Upper lobe of right lung (tissue), 1 donor: ENCODE results near the gene GALNT14. TPM values are rescaled to one million over a fixed set of nuclear protein-coding genes. Genes with fewer than 3 reads are reported as not detected.

Source experiments
- ATAC-seq: fragments of 200-7000 bp; cut with Tn5 transposase; one replicate; pipeline ENCODE4 v1.9.1; 2020; ENCODE audit warnings: mild to moderate bottlenecking, moderate library complexity
- DNase-seq: peaks from one replicate; pipeline ENCODE4 v3.0.0-alpha.2; 2020
- H3K27ac ChIP-seq: fragments of 200-600 bp; one replicate; pipeline ENCODE4 v1.8.0; 2022
- H3K27me3 ChIP-seq: fragments of 200-600 bp; one replicate; pipeline ENCODE4 v1.8.0; 2022; ENCODE audit warnings: mild to moderate bottlenecking
- H3K36me3 ChIP-seq: fragments of 200-600 bp; one replicate; pipeline ENCODE4 v1.8.0; 2022
- H3K4me1 ChIP-seq: fragments of 200-600 bp; one replicate; pipeline ENCODE4 v1.8.0; 2022
- H3K4me3 ChIP-seq: fragments of 200-600 bp; one replicate; pipeline ENCODE4 v1.8.0; 2022; ENCODE audit warnings: mild to moderate bottlenecking
- H3K9me3 ChIP-seq: fragments of 200-600 bp; one replicate; pipeline ENCODE4 v1.8.0; 2022
- intact Hi-C: fragments of 100-400 bp; cut with DNase I; formaldehyde crosslinking; loops from one replicate; pipeline ENCODE4 v1.11.0; 2022
- total RNA-seq: library from RNA; stranded (reverse); fragmentation: NEBNext Ultra II Directional; extraction: Animal tissue kit (Norgen Biotek cat#: 25700); gene quantifications from one replicate; pipeline ENCODE4 v1.2.1, GENCODE V29; 2021
- TF ChIP-seq, protein P1 (sequence below): fragments of 200-600 bp; IDR thresholded peaks from one replicate; pipeline ENCODE4 v1.8.0; 2022; ENCODE audit warnings: antibody characterized with exemption
- donor health status: DM: no; HTN: yes; CAD: no; lungs with severe emphysema.

Gene GALNT14
- total RNA-seq, 1 donor from 2014 or later = 0.81 TPM

DNA sequence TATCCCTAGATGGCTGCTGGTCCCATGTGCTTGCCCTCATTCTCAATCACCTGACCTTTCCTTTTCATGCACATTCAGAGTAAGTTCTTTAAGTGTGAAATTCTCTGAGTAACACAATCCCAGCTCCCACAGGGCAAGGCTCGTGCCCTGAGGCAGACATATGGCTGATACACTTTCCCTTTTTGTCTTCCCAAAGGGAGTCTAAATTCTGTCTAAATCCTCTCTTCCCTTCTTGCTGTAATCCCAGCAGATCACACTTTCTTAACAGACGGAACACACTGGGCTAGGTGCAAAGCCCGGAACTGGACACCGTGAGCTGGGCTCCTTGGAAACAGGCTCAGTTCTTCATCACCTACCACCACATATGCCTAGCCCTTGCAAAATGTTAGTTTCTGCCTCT is 147.6 kb downstream of the GALNT14 start:
- no peaks in the 10 kb centered on the region for H3K36me3 ChIP-seq
- H3K4me1 ChIP-seq = no peaks in the 10 kb centered on the region
- TF ChIP-seq, protein P1, sequence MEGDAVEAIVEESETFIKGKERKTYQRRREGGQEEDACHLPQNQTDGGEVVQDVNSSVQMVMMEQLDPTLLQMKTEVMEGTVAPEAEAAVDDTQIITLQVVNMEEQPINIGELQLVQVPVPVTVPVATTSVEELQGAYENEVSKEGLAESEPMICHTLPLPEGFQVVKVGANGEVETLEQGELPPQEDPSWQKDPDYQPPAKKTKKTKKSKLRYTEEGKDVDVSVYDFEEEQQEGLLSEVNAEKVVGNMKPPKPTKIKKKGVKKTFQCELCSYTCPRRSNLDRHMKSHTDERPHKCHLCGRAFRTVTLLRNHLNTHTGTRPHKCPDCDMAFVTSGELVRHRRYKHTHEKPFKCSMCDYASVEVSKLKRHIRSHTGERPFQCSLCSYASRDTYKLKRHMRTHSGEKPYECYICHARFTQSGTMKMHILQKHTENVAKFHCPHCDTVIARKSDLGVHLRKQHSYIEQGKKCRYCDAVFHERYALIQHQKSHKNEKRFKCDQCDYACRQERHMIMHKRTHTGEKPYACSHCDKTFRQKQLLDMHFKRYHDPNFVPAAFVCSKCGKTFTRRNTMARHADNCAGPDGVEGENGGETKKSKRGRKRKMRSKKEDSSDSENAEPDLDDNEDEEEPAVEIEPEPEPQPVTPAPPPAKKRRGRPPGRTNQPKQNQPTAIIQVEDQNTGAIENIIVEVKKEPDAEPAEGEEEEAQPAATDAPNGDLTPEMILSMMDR = no peak
- intact Hi-C loops = no loop called here
- no peak for DNase-seq
- H3K4me3 ChIP-seq = no peak overlapping the region
- no peak for ATAC-seq
- H3K27ac ChIP-seq = no peak overlapping the region
- H3K27me3 ChIP-seq = no peaks in the 10 kb centered on the region
- no peaks in the 10 kb centered on the region for H3K9me3 ChIP-seq

DNA sequence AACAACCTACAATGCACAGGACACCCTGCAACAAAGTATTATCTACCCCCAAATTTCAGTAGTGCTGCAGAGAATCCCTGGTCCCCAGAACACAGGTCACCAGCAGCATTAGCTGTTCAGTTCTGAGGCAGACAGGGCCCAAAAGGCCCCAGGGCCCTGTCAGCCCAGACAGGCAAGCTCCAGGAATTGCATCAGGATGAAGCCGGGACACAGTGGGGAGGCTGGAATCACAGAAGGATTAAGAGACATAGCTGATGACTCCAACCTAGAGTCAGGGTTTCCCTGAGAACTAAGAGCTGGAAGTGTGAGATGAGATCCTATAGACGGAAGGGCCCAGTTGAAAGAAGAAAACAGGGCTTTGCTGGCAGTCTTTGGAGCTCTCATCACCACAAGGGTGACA is 148.1 kb downstream of the GALNT14 start:
- H3K4me3 ChIP-seq = no peak overlapping the region
- intact Hi-C loops = no loop called here
- DNase-seq (no peak), ATAC-seq (no peak)
- no peaks in the 10 kb centered on the region for H3K4me1 ChIP-seq
- H3K9me3 ChIP-seq = no peaks in the 10 kb centered on the region
- TF ChIP-seq, protein P1 = no peak
- no peak overlapping the region for H3K27ac ChIP-seq
- H3K36me3 ChIP-seq = no peaks in the 10 kb centered on the region
- H3K27me3 ChIP-seq = no peaks in the 10 kb centered on the region

DNA sequence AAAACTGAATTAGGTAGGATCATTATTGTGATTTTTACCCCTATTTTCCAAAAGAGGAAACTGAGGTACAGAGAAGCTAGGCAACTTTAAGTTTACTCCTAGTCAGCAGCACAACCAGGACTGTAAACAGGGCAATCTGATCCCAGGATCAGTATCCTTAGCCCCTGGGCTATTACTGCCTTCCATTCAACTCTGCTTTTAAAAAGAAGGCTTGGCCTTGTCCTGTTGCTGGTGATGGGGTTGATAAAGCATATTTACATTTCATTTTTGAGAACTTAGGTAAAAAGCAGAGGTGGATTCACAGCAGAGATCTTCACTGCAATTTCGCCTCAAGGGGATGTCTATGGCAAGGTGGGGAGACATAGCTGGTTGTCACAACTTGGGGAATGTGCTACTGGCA is 148.5 kb downstream of the GALNT14 start:
- TF ChIP-seq, protein P1 = no peak
- Histone ChIP-seq H3K4me1 (no peaks in the 10 kb centered on the region), H3K27ac (no peak overlapping the region), H3K27me3 (no peaks in the 10 kb centered on the region), H3K9me3 (no peaks in the 10 kb centered on the region), H3K36me3 (no peaks in the 10 kb centered on the region), H3K4me3 (no peak overlapping the region)
- DNase-seq (no peak), ATAC-seq (no peak)
- intact Hi-C loops = no loop called here

DNA sequence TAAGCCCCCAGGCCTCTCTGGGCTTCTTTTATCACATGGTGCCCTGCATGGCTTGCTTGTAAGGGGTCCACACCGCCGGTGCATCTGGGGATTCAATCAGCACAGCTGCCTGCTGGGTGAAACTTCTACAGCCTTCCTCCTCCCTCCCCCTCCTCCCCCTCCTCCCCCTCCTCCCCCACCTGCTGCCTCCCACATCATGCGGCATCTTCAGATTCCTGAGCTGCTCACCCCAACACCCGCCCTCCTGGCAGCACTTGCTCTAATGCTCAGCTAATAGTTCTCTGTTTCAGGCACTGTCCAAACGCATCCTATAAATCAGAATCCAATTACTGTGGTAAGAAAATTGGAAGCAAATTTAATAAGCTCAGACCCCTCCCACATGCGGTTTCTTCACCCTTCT is 150.7 kb downstream of the GALNT14 start:
- no peak overlapping the region for H3K27ac ChIP-seq
- DNase-seq (no peak), ATAC-seq (no peak)
- no peaks in the 10 kb centered on the region for H3K27me3 ChIP-seq
- no peak overlapping the region for H3K4me3 ChIP-seq
- intact Hi-C loops = no loop called here
- TF ChIP-seq, protein P1 = no peak
- H3K4me1 ChIP-seq = no peaks in the 10 kb centered on the region
- H3K9me3 ChIP-seq = no peaks in the 10 kb centered on the region
- H3K36me3 ChIP-seq = no peaks in the 10 kb centered on the region

DNA sequence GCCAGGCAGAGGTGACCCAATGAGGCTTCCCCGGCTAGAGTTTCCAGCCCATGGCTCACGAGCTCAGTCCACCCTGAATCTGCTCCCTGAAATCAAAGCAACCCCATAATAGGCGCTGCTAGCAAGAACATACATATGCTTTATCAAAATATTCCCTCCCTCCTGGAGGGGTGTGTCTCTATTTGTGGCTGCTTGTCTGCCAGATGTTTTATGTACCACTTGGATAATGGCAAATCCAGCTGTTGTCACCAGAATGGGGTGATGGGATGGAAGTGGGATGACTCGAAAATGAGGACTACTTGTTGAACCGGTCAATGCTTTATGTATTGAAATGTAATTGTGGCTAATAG is 152.0 kb downstream of the GALNT14 start:
- DNase-seq (no peak), ATAC-seq (no peak)
- intact Hi-C loops = no loop called here
- H3K4me1 ChIP-seq = no peaks in the 10 kb centered on the region
- H3K36me3 ChIP-seq = no peaks in the 10 kb centered on the region
- no peak overlapping the region for H3K27ac ChIP-seq
- H3K9me3 ChIP-seq = no peaks in the 10 kb centered on the region
- H3K27me3 ChIP-seq = no peaks in the 10 kb centered on the region
- TF ChIP-seq, protein P1 = no peak
- H3K4me3 ChIP-seq = no peak overlapping the region

DNA sequence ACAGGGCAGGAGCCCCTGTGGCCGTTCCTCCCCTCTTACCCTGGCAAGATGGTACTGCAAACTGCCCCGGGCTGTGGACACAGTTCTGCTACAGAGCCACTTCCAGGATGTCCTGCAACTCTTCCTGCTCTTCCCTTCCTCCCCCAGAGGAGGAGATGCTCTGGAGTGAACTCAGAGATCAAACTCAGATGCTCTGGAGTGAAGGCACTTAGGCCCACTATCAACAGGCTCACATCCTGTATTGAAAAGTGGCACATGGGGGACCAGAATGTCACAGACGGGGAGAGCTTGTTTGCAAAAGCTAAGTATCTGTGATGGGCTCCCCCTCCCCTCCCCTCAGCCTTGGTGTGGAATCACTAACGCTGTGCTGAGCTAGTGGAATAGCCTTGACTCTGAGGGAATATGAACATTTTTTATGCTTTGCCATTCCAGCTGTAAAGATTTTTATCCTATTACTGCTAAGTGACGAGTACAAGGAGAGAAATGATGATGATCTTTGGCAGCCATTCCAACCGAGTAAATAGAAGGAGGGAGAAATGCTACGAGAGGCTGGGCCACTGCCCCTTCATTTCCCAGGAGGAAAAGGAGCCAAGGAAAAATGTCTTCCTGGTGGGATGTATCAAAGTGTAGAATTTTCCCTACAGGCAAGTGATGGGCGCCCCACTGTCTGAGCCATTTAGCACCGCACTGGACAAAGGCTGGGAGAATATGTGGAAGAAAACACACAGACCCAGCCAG is 152.6 kb downstream of the GALNT14 start:
- intact Hi-C loops = no loop called here
- Histone ChIP-seq H3K9me3 (no peaks in the 10 kb centered on the region), H3K27me3 (no peaks in the 10 kb centered on the region), H3K36me3 (no peaks in the 10 kb centered on the region), H3K4me3 (no peak overlapping the region), H3K27ac (no peak overlapping the region), H3K4me1 (no peaks in the 10 kb centered on the region)
- ATAC-seq = no peak
- DNase-seq = no peak
- TF ChIP-seq, protein P1 = no peak
